OCI-M2 (cell line): ENCODE data around the gene LIN7C.
"Not testable (repeated sequence)": the region's sequence is repeated elsewhere in the genome, so short reads cannot be mapped to it uniquely, and the experiment has no call there.

Experiments used
- DNase-seq: peaks from one replicate; lab custom pipeline; 2025; ENCODE audit not compliant: unreplicated experiment; lab: John Stamatoyannopoulos, UW

Gene LIN7C, protein sequence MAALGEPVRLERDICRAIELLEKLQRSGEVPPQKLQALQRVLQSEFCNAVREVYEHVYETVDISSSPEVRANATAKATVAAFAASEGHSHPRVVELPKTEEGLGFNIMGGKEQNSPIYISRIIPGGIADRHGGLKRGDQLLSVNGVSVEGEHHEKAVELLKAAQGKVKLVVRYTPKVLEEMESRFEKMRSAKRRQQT

DNA sequence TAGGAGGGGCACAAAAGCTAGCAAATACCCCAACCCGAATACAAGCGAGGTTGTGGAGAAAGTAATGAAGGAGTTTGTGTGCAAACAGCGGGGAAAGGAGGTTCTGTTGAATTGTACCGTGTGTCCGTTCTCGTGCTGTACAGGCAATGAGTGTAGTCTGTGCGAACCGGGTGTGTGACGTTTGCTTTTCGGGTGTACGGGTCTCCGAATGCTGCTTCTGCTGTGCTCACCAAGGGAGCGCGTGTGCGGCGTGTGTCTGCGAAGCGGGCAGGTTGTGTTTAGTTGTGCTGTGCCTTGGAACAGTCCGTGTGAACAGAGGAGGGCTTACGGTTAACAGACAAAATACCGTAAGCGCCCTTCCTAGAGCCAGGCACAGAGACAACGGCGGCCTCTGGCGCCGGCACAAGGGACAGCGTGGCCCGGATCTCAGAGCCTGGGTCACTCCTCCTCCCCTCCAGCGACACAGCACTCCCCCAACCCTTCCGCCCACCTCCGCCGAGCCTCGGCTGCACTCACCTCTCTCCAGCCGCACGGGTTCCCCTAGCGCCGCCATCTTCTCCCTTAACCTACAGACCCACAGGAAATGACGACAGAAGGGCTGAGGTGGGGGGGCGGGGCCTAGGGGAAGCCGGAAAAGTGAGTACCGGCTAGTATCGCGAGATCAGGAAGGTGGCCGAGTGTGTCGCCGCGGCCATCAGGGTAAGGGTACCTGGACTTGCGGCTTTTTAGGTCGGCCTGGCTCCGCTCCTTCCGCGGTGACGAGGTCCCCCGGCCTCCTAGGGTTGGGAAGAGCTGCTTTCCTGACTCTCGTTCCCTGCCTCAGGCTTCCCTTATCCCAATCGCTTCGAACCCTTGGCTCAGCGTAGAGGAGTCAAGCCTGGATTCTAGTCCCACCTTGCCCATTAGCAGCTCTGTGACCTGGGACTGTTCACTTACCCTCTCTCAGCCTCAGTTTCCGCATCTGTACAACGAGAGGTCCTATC lies at the start of gene LIN7C:
Gene LIN7C, minus strand, starts transcription at position 570 of the 983 bp plus-strand sequence. Its CDS starts 17 bp downstream, at position 553.
- no peak for DNase-seq

DNA sequence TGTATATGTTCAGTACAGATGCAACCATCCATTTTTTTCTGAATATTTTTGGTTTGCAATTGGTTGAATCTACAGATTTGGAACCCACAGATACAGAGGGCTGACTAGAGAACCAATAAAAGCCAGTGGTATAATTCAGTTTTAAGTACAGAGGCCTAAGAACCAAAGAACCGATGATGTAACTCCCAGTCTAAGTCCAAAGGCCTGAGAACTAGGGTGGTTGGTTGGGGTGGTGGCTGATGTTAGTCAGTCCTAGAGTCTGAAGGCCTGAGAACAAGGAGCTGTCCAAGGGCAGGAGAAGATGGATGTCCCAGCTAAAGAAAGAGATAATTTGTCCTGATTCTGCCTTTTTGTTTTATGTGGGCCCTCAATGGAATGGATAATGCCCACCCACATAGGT lies 48.7 kb upstream of the LIN7C start:
- no peak for DNase-seq

DNA sequence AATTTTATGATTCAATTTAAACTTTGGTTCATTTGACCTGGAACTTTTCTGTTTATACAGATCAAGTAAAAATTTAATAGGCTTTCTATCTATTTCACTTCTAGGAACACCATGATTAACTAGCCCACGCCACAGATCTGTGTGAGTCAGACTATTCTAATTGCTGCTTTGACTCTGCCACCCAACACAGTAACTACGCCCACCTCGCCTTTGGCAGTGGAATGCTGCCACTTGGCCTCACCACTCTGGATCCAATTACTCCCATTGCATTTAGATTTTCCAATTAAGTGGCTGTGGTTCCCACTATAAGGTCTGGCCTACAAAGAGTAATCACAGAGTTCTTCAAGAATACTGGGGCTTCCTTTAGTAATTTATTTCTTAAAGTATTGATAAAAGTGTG lies 46.6 kb upstream of the LIN7C start:
- DNase-seq, result no peak

DNA sequence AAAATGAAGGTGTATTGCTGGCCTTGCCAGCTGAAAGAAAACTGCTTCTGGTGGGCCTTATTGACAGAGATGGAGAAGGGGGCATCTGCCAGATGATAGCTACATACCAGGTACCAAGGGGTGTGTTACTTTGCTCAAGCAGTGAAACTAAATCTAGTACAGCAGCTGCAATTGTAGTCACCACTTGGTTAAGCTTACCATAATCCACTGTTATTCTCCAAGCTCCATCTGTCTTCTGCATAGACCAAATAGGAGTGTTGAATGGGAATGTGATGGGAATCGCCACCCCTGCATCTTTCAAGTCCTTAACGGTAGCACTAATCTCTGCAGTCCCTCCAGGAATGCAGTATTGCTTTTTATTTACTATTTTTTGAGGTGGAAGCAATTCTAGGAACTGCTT lies 45.8 kb upstream of the LIN7C start:
- no peak for DNase-seq

DNA sequence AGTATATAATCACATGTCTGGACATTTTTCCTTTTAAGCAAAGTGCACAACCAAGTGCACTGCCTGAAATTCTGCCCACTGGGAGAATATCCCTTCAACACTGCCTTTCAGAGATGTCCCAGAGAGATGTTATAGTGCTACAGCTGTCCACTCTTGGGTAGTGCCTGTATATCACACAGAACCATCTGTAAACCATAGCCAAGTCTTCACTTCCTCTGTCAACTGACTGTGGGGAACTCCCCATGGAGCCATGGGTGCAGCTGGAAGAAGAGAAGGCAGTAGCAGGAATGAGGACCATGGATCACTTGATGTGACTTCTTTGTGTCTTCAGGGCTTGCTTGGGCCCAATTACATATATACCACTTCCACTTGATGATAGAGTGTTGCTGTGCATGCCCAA lies 44.6 kb upstream of the LIN7C start:
- DNase-seq, result no peak

DNA sequence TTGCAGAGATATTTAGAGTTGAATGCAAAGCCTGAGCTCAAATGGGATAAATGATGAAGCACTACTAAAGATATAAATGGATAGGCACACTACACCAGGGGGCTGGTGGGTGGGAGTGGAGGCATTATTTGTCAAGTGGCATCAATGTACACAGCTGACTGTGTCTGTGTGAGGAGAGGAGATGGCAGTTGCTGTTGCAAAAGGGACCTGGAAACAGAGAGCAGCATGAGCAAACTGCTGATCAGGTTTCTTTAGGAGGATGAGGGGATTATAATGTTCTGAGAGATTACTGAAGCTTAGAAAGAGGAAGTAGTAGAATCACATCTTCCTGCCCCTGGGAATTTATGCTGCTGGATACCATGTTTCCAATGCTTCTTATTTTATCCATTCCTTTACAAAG lies 39.4 kb upstream of the LIN7C start:
- no peak for DNase-seq

DNA sequence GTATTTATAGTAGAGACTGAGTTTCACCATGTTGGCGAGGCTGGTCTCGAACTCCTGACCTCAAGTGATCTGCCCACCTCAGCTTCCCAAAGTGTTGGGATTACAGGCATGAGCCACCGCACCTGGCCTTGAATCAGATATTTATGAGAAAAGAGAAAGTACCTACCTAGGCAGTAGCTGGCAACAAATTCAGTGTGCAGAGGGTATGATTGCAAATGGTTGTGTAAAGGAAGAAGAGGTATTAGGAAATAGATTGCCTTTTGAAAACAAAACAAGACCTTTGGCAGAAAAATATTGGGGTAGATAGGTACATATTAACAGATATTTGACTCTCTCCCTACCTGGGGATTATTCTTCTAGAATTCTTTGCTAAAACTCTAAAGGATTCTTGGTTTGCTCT lies 38.5 kb upstream of the LIN7C start:
- no peak for DNase-seq

DNA sequence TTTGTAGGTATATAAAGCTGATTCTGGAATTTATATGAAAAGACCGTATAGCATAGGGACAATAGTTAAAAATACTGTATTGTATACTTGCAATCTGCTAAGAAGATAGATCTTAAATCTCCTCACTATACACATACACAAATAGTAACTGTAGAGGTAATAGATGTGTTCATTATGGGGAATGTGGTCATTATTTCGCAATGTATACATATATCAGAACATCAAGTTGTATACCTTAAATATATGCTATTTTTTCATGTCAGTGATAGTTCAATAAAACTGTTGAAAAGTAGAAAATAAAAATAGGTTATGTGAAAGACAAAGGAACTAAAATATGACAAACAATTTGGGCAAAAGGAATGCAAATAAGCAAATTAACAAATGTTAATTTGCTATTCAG lies 35.2 kb upstream of the LIN7C start:
- DNase-seq, result no peak

DNA sequence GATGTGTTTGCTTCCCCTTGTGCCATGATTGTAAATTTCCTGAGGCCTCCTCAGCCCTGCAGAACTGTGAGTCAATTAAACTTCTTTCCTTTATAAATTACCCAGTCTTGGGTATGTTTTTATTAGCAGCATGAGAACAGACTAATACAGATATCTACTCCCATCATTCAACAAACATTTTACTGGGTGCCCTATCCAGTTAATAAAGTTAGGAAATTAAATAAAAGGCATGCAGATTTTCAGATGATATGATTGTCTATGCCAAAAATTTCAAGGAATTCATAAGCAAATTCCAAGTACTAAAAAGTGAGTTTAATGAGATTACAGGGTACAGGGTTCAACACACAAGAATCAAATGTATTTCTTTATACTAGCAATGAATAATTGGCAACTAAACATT lies 33.5 kb upstream of the LIN7C start:
- no peak for DNase-seq

DNA sequence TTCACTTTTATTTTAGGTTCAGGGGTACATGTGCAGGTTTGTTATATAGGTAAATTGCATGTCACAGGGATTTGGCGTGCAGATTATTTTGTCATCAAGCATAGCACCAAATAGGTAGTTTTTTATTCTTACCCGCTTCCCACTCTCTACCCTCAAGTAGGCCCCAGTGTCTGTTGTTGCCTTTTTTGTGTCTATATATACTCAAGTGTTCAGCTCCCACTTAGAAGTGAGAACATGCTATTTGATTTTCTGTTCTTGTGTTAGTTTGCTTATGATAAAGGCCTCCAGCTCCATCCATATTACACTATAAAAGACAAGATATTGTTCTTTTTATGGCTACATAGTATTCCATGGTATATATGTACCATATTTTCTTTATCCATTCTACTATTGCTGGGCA lies 28.5 kb upstream of the LIN7C start:
- DNase-seq, result no peak

DNA sequence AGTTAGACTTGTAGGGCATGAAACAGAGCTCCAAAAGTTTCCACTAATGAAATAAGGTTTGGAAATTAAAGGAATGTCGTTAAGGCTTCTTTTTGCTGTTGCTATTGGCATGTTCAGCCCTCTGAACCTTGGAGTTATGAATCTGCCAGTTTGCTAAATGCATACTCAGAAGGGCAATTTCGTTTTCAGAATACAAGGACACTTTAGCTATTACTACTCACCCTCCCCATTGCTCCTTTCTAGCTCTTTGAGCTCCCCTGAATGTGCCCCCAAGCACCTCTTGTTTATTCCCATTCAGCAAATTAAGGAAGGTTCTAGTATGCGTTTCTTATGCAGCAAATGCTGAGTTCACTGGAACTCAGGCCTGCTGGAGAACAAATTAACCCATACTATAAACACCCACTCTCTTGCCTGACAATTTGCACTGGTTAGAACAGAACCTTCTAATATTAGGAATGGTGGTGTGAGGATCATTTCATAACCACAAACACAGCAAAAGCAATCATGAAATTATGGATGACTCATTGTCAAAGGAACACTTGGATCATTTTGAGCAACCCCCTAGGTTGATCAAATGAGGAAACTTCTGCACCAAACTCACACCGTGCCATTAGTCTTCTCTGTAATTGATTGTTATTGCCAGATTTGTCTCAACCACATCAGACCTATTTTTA lies 26.2 kb upstream of the LIN7C start:
- DNase-seq, result no peak

DNA sequence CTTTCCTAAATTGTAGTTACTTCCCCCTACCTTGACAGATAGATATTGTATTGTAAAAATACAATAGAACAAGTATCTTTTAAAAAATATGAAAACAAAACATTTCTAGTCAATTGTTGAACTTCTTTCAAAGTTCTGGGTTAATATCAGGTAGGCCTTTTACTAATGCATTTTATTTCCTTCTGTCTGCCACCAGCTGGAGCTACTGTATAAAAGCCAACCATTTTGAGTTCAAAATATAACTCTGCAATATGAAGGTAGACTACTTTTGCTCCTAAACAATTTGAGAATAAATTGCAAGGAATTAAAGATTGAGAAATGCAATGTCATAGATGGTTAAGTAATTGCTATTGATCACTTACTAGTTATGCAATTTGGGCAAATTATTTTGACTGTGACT lies 22.1 kb upstream of the LIN7C start:
- no peak for DNase-seq

DNA sequence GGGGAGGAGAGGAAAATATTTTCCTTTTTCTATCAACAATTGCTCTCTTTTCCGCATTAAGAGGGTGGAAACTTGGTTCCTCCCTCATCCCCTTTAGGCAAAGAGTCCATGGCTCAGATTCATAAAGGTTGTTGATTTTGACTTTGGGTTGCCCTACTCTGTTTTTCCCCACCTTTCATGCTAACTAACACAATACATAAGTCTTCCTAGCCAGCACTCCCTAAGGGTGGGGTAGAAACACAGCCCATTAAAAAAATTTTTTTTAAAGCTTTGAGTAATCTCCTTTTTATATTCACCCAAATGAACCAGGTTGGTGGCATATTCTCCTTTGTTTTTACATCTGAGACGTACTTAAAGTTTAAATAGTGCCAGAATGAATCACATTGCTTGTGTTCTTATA lies 20.0 kb upstream of the LIN7C start:
- DNase-seq, result no peak

DNA sequence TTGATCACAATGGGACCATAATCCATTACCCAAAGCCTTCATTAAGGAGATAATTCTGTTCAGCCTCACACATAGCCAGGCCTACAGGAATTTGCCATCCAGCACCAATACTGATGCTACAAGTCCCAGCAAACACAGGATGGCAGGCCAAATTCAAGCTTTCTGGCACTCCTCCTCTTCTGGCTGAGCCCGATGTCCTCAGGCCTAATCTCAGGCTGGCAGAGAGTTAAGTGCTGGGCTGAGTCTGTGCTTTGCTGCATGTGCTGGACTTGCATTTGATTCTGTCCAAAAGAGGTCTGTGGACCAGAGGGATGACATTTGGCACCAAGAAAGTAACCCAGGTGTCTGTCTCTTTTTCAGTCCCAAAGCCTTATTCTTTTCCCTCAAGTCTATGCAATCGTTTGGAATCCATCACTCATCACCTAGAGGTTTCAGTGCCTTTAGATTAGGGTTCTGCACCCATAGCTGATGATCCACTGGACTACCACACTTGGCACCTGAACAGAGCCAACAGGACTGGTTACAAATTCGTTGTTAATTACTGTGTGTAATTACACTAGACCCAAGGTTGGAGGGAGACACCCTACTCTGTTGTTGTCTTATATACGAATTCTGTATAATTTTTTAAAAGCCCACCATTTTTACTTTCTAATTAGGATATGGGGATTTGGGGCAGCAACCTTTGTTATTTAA lies 19.4 kb upstream of the LIN7C start:
- DNase-seq, result no peak

DNA sequence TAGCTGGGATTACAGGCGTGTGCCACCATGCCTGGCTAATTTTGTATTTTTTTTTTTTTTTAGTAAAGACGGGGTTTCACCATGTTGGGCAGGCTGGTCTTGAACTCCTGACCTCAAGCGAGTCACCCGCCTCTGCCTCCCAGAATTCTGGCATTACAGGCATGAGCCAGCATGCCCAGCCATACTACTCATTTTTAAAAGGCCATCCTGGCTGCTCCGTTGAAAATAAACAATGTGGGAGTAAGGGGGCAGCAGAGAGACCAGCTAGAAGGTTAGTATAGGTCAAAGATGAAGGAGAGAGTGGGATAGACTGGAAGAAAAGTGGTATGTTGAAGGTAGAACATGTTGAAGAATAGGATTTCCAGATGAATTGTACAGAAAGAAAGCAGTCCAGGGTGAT lies 17.6 kb upstream of the LIN7C start:
- no peak for DNase-seq

DNA sequence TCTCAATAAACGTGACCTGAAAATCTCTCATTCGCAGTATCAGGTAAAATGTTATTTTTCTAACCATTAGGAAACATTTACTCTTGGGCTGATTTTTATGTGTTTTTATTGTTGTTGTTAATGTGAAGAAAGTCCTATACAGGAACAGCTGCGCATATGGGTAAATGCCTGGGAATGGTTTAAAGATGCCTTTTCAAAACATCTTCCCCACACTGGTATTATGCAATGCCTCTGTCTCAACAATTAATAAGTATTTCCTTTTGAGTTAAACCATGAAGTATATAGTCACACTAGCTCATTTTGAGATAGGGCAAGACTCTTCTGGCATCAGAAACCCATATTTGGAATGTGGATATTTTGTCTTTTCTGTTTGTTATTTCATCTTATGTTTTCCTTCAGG lies 13.7 kb upstream of the LIN7C start:
- no peak for DNase-seq

DNA sequence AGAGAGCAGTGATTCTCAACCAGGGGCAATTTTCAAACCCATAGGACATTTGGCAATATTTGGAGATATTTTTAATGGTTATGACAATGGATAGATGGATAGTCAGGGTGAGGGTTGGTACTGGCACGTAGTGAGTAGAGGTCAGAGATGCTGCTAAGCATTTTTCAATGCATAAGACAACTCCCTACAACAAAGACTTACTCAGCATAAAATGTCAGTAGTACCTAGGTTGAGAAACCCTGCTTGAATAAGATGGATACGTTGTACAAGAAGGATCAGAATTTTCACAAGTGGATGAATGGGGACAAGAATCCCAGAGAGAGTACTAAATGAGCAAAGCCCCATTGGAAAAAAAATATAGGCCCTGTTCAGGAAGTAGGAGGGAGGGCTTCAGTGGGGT lies 11.9 kb upstream of the LIN7C start:
- DNase-seq, result no peak

DNA sequence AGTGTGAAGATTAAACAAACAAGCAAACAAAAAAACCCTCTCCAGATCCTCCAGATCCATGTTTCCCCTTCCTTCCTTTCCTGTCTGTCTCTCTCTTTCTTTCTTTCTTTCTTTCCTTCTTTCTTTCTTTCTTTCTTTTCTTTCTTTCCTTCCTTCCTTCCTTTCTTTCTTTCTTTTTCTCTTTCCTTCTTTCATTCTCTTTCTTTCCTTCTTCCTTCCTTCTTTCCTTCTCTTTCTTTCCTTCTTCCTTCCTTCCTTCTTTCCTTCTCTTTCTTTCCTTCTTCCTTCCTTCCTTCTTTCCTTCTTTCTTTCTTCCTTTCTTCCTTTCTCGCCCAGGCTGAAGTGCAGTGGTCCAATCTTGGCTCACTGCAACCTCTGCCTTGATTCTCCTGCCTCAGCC lies 10.9 kb upstream of the LIN7C start:
- DNase-seq, result not testable (repeated sequence)

DNA sequence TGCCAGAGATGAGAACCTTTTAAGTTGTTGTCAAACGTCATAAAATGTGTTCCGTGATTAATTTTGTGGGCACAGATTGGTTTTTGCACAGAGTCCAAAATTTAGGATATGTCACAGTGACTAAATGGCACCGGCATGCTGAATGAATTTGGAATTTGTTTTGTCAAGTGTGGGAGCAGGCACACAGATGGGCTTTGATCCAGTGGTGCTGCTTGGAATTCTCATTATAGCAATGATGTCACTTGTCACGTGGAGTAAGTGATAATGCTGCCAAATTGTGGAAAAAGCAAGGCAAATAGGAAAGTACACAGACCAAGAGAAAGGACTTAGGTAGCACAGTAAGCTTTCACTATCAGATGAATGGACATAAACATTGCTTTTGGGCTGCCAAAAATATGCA lies 8.0 kb upstream of the LIN7C start:
- DNase-seq, result no peak

DNA sequence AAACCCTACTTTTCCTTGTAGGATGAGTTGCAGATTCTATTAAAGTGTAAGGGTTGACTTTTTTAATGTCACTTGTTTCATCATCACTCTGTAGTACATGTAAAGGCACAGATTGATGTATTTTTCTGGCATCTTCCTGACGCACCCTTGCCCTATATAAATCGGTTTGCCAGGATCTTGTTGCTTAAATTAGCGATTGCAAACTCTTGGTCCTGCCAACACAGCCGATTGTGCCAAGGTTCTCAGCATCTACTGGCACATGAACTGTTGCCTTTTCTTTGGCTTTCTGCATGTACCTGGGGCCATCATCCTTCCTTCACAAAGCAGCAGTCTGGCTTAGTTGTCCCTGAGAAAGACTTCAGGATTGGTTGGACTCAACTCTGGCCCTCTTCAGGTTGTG lies 7.5 kb upstream of the LIN7C start:
- no peak for DNase-seq

DNA sequence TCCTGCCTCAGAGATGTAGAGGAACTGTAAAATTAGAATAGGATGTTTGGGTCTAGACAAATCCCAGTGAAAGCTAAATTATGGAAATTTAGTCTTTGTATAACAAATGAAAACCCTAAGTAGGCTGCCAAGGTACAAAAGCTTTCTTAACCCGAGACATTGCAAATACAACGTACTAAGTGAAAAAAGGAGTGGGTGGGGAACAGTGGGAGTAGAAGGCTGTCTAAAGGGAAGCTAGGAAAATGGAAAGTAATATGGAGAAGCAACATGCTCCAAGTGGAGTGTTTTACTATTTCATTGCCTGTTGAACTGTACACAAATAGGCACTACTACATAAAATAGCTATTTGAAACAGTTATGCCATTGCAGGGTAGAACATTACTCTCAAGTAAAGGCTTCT lies 6.8 kb upstream of the LIN7C start:
- no peak for DNase-seq
